GM11168 (cell line): ENCODE results near the gene CLASP1.
"Not testable (repeated sequence)": the region's sequence is repeated elsewhere in the genome, so short reads cannot be mapped to it uniquely, and the experiment has no call there.

Experiments used
- in situ Hi-C: fragments of 300-500 bp; cut with MboI; formaldehyde crosslinking; loops from one replicate; pipeline ENCODE4 v1.12.0; 2022; ENCODE audit warnings: low sequenced_read_pairs; ENCODE audit not compliant: unreplicated experiment

The CLASP1 gene

GRCh38 chr2:121664086-121664485 lies 14.8 kb upstream of the CLASP1 start:
- in situ Hi-C loops = no loop called here

GRCh38 chr2:121663434-121663833 lies 14.2 kb upstream of the CLASP1 start:
- in situ Hi-C loops = no loop called here

GRCh38 chr2:121662656-121663055 lies 13.4 kb upstream of the CLASP1 start:
- in situ Hi-C loops = no loop called here

- in situ Hi-C loops = no loop called here
Observed at GRCh38 chr2:121659933-121660332, 10.7 kb upstream of the CLASP1 start.

- in situ Hi-C loops = not testable (repeated sequence)
Observed at GRCh38 chr2:121658393-121658792, 9.1 kb upstream of the CLASP1 start.

- in situ Hi-C loops = no loop called here
Observed at GRCh38 chr2:121653035-121653434, 3.8 kb upstream of the CLASP1 start.

GRCh38 chr2:121650315-121650930 lies 1.2 kb upstream of the CLASP1 start:
- in situ Hi-C loops = no loop called here

GRCh38 chr2:121649596-121650314 lies 493 bp upstream of the CLASP1 start:
- in situ Hi-C loops = loop anchor here (10.0 kb wide), 1 partner anchor 105 kb away; no protein-coding TSS in a partner anchor

- in situ Hi-C loops = loop anchor here (10.0 kb wide), 1 partner anchor 104 kb away; no protein-coding TSS in a partner anchor
Observed at GRCh38 chr2:121648206-121649148, 785 bp downstream of the CLASP1 start.

- in situ Hi-C loops = loop anchor here (10.0 kb wide), 1 partner anchor 103 kb away; no protein-coding TSS in a partner anchor
Observed at GRCh38 chr2:121647396-121647795, 1.9 kb downstream of the CLASP1 start.

- in situ Hi-C loops = loop anchor here (10.0 kb wide), 1 partner anchor 100 kb away; no protein-coding TSS in a partner anchor
Observed at GRCh38 chr2:121644715-121645114, 4.5 kb downstream of the CLASP1 start.

- in situ Hi-C loops = loop anchor here (10.0 kb wide), 1 partner anchor 99 kb away; no protein-coding TSS in a partner anchor
Observed at GRCh38 chr2:121643877-121644276, 5.4 kb downstream of the CLASP1 start.

GRCh38 chr2:121640380-121641316 lies 8.6 kb downstream of the CLASP1 start:
- in situ Hi-C loops = loop anchor here (10.0 kb wide), 1 partner anchor 96 kb away; no protein-coding TSS in a partner anchor

GRCh38 chr2:121639846-121640245 lies 9.4 kb downstream of the CLASP1 start:
- in situ Hi-C loops = loop anchor here (10.0 kb wide), 1 partner anchor 95 kb away; no protein-coding TSS in a partner anchor

GRCh38 chr2:121638333-121638732 lies 10.9 kb downstream of the CLASP1 start:
- in situ Hi-C loops = no loop called here

- in situ Hi-C loops = no loop called here
Observed at GRCh38 chr2:121635371-121635770, 13.9 kb downstream of the CLASP1 start.

- in situ Hi-C loops = no loop called here
Observed at GRCh38 chr2:121634354-121635307, 14.6 kb downstream of the CLASP1 start.

- in situ Hi-C loops = no loop called here
Observed at GRCh38 chr2:121633463-121633862, 15.8 kb downstream of the CLASP1 start.
